ENCODE data around the gene CBFA2T3.
"Not testable (repeated sequence)": the region's sequence is repeated elsewhere in the genome, so short reads cannot be mapped to it uniquely, and the experiment has no call there.

CBFA2T3 gene

DNA sequence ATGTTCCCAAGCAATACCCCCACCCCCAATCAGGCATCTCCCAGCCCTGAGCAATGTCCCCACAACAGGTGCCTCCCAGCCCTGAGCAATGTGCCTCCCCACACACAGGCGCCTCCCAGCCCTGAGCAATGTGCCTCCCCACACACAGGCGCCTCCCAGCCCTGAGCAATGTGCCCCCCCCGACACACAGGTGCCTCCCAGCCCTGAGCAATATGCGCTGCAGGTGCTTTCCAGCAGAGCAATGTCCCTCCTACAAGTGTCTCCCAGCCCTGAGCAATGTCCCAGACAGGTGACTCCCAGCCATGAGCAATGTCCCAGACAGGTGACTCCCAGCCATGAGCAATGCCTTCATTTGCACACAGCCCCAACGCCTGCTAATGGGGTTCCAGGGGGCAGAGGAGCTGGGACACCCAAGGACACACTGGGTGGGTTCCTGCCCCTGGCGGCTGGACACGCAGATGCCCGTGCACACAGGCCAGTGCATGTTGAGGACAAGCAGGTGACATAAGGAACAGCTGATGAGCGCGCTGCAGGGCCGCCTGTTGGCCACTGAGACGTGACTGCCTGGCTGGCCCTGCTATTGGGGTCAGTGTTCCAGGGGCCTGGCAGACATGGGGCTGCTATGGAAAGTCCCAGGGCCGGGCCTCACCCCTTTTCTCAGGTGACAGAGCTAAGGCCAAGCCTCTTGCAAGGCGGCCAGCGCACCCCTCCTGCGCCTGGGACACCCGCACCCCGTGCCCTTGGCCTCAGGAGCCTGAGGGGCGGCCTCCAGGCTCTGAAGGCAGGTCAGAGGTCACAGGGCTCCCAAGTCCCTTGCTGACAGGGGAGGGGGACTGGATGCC is 83.7 kb downstream of the CBFA2T3 start:
- H3K27ac ChIP-seq: no peak overlapping the region
- H3K4me3 ChIP-seq: no peak overlapping the region
- TF ChIP-seq, protein P1, sequence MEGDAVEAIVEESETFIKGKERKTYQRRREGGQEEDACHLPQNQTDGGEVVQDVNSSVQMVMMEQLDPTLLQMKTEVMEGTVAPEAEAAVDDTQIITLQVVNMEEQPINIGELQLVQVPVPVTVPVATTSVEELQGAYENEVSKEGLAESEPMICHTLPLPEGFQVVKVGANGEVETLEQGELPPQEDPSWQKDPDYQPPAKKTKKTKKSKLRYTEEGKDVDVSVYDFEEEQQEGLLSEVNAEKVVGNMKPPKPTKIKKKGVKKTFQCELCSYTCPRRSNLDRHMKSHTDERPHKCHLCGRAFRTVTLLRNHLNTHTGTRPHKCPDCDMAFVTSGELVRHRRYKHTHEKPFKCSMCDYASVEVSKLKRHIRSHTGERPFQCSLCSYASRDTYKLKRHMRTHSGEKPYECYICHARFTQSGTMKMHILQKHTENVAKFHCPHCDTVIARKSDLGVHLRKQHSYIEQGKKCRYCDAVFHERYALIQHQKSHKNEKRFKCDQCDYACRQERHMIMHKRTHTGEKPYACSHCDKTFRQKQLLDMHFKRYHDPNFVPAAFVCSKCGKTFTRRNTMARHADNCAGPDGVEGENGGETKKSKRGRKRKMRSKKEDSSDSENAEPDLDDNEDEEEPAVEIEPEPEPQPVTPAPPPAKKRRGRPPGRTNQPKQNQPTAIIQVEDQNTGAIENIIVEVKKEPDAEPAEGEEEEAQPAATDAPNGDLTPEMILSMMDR (IDR thresholded peaks at IDR 0.05): no peak
- DNase-seq (ENCODE audit: low spot score): no peak

DNA sequence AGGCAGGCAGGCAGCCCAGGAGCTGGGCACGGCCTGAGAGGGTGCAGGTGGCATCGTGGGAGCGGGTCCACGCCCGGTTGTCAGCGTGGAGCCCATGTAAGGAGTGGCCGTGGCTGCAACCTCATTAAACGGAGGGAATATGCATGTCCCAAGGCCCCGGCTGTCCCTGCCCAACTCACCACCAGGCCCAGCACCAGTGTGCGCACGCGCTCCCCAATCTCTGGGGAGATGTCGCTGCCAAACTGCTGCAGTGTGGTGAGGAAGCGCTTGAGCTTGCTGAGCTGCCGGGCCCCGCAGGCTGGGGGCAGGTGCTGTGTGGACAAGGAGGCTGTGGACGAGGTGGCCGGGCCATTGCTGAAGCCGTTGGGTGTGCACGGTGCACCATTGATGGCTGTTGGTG is 84.9 kb downstream of the CBFA2T3 start:
- H3K4me3 ChIP-seq: no peak overlapping the region
- TF ChIP-seq, protein P1 (IDR thresholded peaks at IDR 0.05): no peak
- no peak for DNase-seq (ENCODE audit: low spot score)
- H3K27ac ChIP-seq: no peak overlapping the region

DNA sequence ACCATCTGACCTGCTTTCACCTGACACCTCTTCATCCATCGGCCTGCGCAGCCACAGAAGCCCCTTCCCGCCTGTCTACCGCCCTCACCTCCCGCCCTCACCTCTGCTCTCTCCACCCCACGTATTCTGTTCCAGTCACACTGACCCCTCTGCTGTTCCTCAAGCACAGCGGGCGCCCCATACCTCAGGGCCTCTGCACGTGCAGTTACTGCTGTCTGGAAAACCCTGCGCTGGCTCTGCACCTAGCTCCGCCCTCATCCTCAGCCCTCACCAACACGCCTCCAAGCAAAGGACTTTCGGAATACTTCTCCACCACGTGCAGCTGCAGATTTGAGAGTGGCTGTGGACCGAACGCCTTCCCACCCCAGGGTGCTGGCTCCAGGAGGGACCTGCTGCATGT is 85.9 kb downstream of the CBFA2T3 start:
- TF ChIP-seq, protein P1 (IDR thresholded peaks at IDR 0.05): no peak
- Histone ChIP-seq H3K4me3 (no peak overlapping the region), H3K27ac (no peak overlapping the region)
- no peak for DNase-seq (ENCODE audit: low spot score)

DNA sequence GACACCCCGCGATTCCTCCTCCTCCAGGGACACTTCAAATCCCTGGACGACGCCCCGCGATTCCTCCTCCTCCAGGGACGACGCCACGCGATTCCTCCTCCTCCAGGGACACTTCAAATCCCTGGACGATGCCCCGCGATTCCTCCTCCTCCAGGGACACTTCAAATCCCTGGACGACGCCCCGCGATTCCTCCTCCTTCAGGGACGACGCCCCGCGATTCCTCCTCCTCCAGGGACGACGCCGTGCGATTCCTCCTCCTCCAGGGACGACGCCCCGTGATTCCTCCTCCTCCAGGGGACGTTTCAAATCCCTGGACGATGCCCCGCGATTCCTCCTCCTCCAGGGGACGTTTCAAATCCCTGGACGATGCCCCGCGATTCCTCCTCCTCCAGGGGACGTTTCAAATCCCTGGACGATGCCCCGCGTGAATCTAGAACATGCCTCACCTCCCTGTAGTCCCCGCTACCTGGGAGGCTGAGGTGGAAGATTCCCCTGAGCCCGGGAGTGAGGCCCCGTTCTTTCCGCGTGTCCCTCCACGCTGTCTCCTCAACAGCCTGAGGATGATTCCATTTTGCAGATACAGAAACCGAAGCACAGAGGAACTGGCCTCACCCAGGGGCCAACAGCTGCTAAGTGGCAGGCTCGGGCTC is 87.2 kb downstream of the CBFA2T3 start:
- H3K27ac ChIP-seq; DNase-seq (ENCODE audit: low spot score): not testable (repeated sequence)

DNA sequence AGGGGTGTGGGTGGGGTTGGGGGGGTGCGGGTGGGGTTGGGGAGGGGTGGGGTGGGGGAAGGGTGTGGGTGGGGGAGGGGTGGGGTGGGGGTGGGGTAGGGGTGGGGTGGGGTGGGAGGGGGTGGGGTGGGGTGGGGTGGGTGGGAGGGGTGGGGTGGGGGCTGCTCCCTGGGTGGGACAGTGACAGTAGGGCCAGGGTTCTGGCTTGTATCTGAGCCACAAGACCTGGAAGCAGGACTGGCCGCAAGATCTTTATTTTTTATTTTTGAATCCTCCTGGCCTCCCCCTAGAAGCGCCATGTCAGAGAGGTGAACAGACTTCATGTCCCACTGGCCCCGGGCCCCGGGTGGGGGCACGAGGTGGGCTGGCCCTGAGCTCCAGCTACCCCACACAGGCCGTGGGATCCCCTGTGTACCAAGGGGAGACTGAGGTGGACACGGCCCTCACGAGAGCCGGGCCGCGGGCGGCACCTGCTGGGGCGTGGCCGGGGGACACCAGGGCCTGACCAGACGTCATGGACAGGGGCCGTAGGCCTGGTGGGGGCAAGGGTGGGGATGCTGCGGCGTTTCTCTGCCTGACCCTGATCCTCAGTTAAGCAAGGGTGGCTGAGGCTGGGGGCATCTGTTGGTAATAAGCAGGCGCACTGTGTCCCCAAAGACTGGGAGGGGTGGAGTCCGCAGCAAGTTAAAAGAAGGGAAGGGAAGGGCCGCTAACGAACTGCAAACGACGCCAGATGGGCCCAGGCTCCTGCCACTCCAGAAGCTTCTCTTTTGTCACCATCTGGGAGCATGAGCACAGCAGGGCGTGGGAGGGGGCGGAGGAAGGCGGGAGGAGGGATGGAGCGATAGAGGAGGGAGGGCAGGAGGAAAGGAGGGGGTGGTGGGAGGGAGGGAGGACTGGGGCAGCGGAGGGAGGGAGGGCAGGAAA is 88.3 kb downstream of the CBFA2T3 start:
- Histone ChIP-seq H3K4me3 (no peak overlapping the region), H3K27ac (peak overlapping the region in 1 of 2 donors; percentile 8)
- TF ChIP-seq, protein P1 (IDR thresholded peaks at IDR 0.05): no peak
- no peak for DNase-seq (ENCODE audit: low spot score)

More for the DNA sequence above, 87.2 kb downstream of the CBFA2T3 start:
- not testable (repeated sequence) for H3K4me3 ChIP-seq

DNA sequence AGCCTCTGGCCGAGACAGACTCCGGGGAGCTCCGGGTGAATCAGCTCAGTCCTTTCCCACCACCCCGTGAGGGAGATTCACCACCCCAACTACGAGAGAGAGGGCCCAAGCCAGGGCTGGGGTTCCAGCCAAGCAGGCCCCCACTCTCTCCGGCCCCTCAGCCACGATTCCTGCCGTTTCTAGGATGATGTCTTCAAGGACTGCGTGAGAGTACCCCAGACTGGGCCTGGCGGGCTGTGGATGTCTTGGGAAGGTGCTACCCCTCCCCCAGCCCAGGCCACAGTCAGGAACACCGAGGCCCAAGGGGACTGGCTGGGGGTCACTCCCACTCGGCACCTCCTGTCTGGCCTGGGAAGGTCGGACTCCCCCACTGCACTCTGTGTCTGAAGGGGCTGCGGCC is 89.0 kb downstream of the CBFA2T3 start:
- TF ChIP-seq, protein P1 (IDR thresholded peaks at IDR 0.05): no peak
- H3K27ac ChIP-seq: peak overlapping the region in 1 of 2 donors; percentile 37
- DNase-seq (ENCODE audit: low spot score): no peak

More for the DNA sequence above, 89.0 kb downstream of the CBFA2T3 start:
- H3K4me3 ChIP-seq: no peak overlapping the region
